ENCODE results near the gene TFPT. TPM values are rescaled to one million over a fixed set of nuclear protein-coding genes. Genes with fewer than 3 reads are reported as not detected.
A peak's percentile ranks its signal among the peaks of the same experiment; 100 is the strongest.

The TFPT gene
- total and polyA plus RNA-seq, 2 of the 13 experiments (the other 11 are each of a cell fraction or from before 2014, with no cell fraction given): 8.4 to 10.7 TPM

DNA sequence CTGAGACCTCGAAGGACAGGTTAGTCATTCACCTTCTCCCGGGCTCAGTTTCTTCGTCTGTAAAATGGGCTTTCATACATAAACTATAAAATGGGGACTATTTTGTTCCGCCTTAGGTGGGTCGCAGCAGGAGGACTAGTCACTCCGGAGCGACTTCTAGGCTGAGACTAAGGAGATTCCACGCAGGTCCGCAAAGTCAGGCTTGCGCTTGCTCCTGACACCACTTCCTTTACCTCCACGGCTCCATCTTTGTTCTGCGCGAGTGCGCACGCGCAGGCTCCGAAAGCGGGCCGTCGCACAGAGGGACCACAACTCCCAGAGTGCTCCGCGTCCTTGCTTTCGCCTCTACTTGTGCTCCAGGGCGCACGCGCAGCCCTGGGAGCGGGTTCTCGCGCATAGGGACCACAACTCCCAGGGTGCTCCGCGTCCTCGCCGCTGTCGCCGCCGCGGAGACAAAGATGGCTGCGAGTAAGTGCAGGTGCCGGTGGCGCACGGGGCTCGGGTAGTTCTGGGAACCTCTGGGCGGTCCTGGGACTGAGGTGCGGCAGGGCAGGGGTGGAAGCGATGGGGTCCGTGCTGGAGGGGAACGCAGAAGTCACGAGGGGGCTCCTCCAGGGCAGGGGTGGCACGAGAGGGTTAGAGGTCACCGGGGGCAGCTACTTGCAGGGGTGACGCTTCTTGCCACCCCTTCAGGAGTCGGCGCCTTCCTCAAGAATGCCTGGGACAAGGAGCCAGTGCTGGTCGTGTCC lies 12.9 kb downstream of the TFPT start, which contains the start of gene NDUFA3 (continued):
- TF ChIP-seq, protein P1, sequence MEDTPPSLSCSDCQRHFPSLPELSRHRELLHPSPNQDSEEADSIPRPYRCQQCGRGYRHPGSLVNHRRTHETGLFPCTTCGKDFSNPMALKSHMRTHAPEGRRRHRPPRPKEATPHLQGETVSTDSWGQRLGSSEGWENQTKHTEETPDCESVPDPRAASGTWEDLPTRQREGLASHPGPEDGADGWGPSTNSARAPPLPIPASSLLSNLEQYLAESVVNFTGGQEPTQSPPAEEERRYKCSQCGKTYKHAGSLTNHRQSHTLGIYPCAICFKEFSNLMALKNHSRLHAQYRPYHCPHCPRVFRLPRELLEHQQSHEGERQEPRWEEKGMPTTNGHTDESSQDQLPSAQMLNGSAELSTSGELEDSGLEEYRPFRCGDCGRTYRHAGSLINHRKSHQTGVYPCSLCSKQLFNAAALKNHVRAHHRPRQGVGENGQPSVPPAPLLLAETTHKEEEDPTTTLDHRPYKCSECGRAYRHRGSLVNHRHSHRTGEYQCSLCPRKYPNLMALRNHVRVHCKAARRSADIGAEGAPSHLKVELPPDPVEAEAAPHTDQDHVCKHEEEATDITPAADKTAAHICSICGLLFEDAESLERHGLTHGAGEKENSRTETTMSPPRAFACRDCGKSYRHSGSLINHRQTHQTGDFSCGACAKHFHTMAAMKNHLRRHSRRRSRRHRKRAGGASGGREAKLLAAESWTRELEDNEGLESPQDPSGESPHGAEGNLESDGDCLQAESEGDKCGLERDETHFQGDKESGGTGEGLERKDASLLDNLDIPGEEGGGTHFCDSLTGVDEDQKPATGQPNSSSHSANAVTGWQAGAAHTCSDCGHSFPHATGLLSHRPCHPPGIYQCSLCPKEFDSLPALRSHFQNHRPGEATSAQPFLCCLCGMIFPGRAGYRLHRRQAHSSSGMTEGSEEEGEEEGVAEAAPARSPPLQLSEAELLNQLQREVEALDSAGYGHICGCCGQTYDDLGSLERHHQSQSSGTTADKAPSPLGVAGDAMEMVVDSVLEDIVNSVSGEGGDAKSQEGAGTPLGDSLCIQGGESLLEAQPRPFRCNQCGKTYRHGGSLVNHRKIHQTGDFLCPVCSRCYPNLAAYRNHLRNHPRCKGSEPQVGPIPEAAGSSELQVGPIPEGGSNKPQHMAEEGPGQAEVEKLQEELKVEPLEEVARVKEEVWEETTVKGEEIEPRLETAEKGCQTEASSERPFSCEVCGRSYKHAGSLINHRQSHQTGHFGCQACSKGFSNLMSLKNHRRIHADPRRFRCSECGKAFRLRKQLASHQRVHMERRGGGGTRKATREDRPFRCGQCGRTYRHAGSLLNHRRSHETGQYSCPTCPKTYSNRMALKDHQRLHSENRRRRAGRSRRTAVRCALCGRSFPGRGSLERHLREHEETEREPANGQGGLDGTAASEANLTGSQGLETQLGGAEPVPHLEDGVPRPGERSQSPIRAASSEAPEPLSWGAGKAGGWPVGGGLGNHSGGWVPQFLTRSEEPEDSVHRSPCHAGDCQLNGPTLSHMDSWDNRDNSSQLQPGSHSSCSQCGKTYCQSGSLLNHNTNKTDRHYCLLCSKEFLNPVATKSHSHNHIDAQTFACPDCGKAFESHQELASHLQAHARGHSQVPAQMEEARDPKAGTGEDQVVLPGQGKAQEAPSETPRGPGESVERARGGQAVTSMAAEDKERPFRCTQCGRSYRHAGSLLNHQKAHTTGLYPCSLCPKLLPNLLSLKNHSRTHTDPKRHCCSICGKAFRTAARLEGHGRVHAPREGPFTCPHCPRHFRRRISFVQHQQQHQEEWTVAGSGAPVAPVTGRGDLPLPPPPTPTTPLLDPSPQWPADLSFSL (CRISPR knock-in tag; IDR thresholded peaks at IDR 0.05): no peak
- TF ChIP-seq SETDB1 (CRISPR knock-in tag; IDR thresholded peaks at IDR 0.05; ENCODE audit: borderline replicate concordance): no peak
- TF ChIP-seq RFX1 (IDR thresholded peaks at IDR 0.05): no peak
- TF ChIP-seq, protein P2, sequence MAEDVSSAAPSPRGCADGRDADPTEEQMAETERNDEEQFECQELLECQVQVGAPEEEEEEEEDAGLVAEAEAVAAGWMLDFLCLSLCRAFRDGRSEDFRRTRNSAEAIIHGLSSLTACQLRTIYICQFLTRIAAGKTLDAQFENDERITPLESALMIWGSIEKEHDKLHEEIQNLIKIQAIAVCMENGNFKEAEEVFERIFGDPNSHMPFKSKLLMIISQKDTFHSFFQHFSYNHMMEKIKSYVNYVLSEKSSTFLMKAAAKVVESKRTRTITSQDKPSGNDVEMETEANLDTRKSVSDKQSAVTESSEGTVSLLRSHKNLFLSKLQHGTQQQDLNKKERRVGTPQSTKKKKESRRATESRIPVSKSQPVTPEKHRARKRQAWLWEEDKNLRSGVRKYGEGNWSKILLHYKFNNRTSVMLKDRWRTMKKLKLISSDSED (CRISPR knock-in tag; IDR thresholded peaks at IDR 0.05): no peak
- peak; percentile 95 for TF ChIP-seq RBFOX2 (IDR thresholded peaks at IDR 0.05; ENCODE audit: low read depth, low read length)
- TF ChIP-seq ZNF367 (CRISPR knock-in tag; IDR thresholded peaks at IDR 0.05; ENCODE audit: borderline replicate concordance): no peak
- TF ChIP-seq PATZ1 (CRISPR knock-in tag; IDR thresholded peaks at IDR 0.05): no peak
- no peak for TF ChIP-seq ZNF652 (CRISPR knock-in tag; IDR thresholded peaks at IDR 0.05; ENCODE audit: borderline replicate concordance, low read depth)
- TF ChIP-seq ZNF576 (CRISPR knock-in tag; IDR thresholded peaks at IDR 0.05): no peak
- no peak for TF ChIP-seq MTA3 (CRISPR knock-in tag; IDR thresholded peaks at IDR 0.05)
- no peak for TF ChIP-seq SNAPC2 (CRISPR knock-in tag; IDR thresholded peaks at IDR 0.05)
- no peak for TF ChIP-seq GPN1 (CRISPR knock-in tag; IDR thresholded peaks at IDR 0.05; ENCODE audit: borderline replicate concordance)
- no peak for TF ChIP-seq HNF4A (CRISPR knock-in tag; IDR thresholded peaks at IDR 0.05)
- TF ChIP-seq XBP1 (CRISPR knock-in tag; IDR thresholded peaks at IDR 0.05): no peak
- no peak for TF ChIP-seq PCBP2 (optimal IDR thresholded peaks at IDR 0.05; ENCODE audit: low read depth, low read length, poor library complexity, severe bottlenecking)
- TF ChIP-seq TIGD3 (CRISPR knock-in tag; IDR thresholded peaks at IDR 0.05; ENCODE audit: borderline replicate concordance): no peak
- no peak for TF ChIP-seq ZNF282 (IDR thresholded peaks at IDR 0.05; ENCODE audit: partially characterized antibody)
- peak; percentile 57; the same call in 1 of the 2 replicates for TF ChIP-seq NR0B2 (CRISPR knock-in tag; IDR thresholded peaks at IDR 0.05)
